ENCODE results near the gene LCE1E.

GRCh38 chr1:152741656-152742055 lies 44.4 kb upstream of the LCE1E start:
- TF ChIP-seq CTCF (IDR thresholded peaks at IDR 0.05) (no peak), ZFX (IDR thresholded peaks at IDR 0.05; ENCODE audit: borderline replicate concordance) (no peak)
